GM19372 (cell line): ENCODE data around the gene TRMT13.

Source experiments
- ATAC-seq: cut with Tn5 transposase; IDR thresholded peaks from one replicate; pipeline ENCODE4 v1.9.1; 2021; ENCODE audit warnings: mild to moderate bottlenecking, low read depth, moderate library complexity; ENCODE audit not compliant: unreplicated experiment

TRMT13 gene

GRCh38 chr1:100132566-100133477, at the start of gene TRMT13, which contains the start of gene SASS6:
TRMT13 (plus strand) TSS chr1:100133163; CDS start chr1:100133169, 6 bp downstream.
SASS6 (minus strand) TSS chr1:100132930; CDS start chr1:100132814, 116 bp downstream.
- ATAC-seq, result peak; percentile 86

GRCh38 chr1:100087396-100087795, 45.6 kb upstream of the TRMT13 start:
- no peak for ATAC-seq

- ATAC-seq, result no peak
Measured at GRCh38 chr1:100089082-100089481, 43.9 kb upstream of the TRMT13 start.

- ATAC-seq, result no peak
Measured at GRCh38 chr1:100090471-100090870, 42.5 kb upstream of the TRMT13 start.

- no peak for ATAC-seq
Measured at GRCh38 chr1:100100202-100100601, 32.8 kb upstream of the TRMT13 start.

- no peak for ATAC-seq
Measured at GRCh38 chr1:100101564-100101963, 31.4 kb upstream of the TRMT13 start.

GRCh38 chr1:100107696-100108095, 25.3 kb upstream of the TRMT13 start:
- no peak for ATAC-seq

- ATAC-seq, result no peak
Measured at GRCh38 chr1:100109554-100110066, 23.4 kb upstream of the TRMT13 start.

- no peak for ATAC-seq
Measured at GRCh38 chr1:100115524-100115923, 17.4 kb upstream of the TRMT13 start.

GRCh38 chr1:100122177-100122576, 10.8 kb upstream of the TRMT13 start:
- no peak for ATAC-seq

GRCh38 chr1:100127226-100127625, 5.7 kb upstream of the TRMT13 start:
- no peak for ATAC-seq

- no peak for ATAC-seq
Measured at GRCh38 chr1:100130552-100131077, 2.3 kb upstream of the TRMT13 start.

GRCh38 chr1:100131623-100132022, 1.3 kb upstream of the TRMT13 start:
- no peak for ATAC-seq

GRCh38 chr1:100134872-100135271, 1.9 kb downstream of the TRMT13 start:
- ATAC-seq, result no peak

- ATAC-seq, result no peak
Measured at GRCh38 chr1:100137602-100138001, 4.6 kb downstream of the TRMT13 start.

GRCh38 chr1:100141192-100141591, 8.2 kb downstream of the TRMT13 start:
- no peak for ATAC-seq

GRCh38 chr1:100142343-100142742, 9.4 kb downstream of the TRMT13 start:
- no peak for ATAC-seq

GRCh38 chr1:100145116-100145515, 12.2 kb downstream of the TRMT13 start:
- ATAC-seq, result no peak

- no peak for ATAC-seq
Measured at GRCh38 chr1:100146958-100147357, 14.0 kb downstream of the TRMT13 start.

GRCh38 chr1:100147875-100148274, 14.9 kb downstream of the TRMT13 start:
- no peak for ATAC-seq

- ATAC-seq, result no peak
Measured at GRCh38 chr1:100151679-100152078, 18.7 kb downstream of the TRMT13 start.

GRCh38 chr1:100152271-100152670, 19.3 kb downstream of the TRMT13 start:
- ATAC-seq, result peak; percentile 65
